ENCODE results near the gene KYAT1.
"Not testable (repeated sequence)": the region's sequence is repeated elsewhere in the genome, so short reads cannot be mapped to it uniquely, and the experiment has no call there.

Gene KYAT1

GRCh38 chr9:128870128-128870940, 11.4 kb downstream of the KYAT1 start:
- TF ChIP-seq MAX (IDR thresholded peaks at IDR 0.05; ENCODE audit: low read depth, low read length) (no peak), MYC (IDR thresholded peaks at IDR 0.05; ENCODE audit: low read depth, low read length) (no peak), POLR2A (IDR thresholded peaks at IDR 0.05; ENCODE audit: extremely low read depth, insufficient read length) (no peak), CTCF (IDR thresholded peaks at IDR 0.05; ENCODE audit: low read depth, low read length) (no peak)
- H3K4me3 ChIP-seq (ENCODE audit: low read depth, low read length), result no peak overlapping the region
- no peak for DNase-seq (ENCODE audit: low read depth)

- DNase-seq (ENCODE audit: low read depth), result peak; percentile 81
- TF ChIP-seq MAX (IDR thresholded peaks at IDR 0.05; ENCODE audit: low read depth, low read length), result peak; percentile 70
- TF ChIP-seq MYC (IDR thresholded peaks at IDR 0.05; ENCODE audit: low read depth, low read length), result peak; percentile 75
- TF ChIP-seq CTCF (IDR thresholded peaks at IDR 0.05; ENCODE audit: low read depth, low read length), result peak; percentile 85
- no peak for TF ChIP-seq POLR2A (IDR thresholded peaks at IDR 0.05; ENCODE audit: extremely low read depth, insufficient read length)
- H3K4me3 ChIP-seq (ENCODE audit: low read depth, low read length), result no peak overlapping the region
Observed at GRCh38 chr9:128863647-128864046, 18.1 kb downstream of the KYAT1 start.

- TF ChIP-seq MYC (IDR thresholded peaks at IDR 0.05; ENCODE audit: low read depth, low read length), result no peak
- TF ChIP-seq CTCF (IDR thresholded peaks at IDR 0.05; ENCODE audit: low read depth, low read length), result no peak
- no peak for TF ChIP-seq POLR2A (IDR thresholded peaks at IDR 0.05; ENCODE audit: extremely low read depth, insufficient read length)
- TF ChIP-seq MAX (IDR thresholded peaks at IDR 0.05; ENCODE audit: low read depth, low read length), result no peak
- DNase-seq (ENCODE audit: low read depth), result no peak
- no peak overlapping the region for H3K4me3 ChIP-seq (ENCODE audit: low read depth, low read length)
Observed at GRCh38 chr9:128862401-128862851, 19.3 kb downstream of the KYAT1 start.

GRCh38 chr9:128861501-128861900, 20.2 kb downstream of the KYAT1 start:
- no peak for DNase-seq (ENCODE audit: low read depth)
- TF ChIP-seq MYC (IDR thresholded peaks at IDR 0.05; ENCODE audit: low read depth, low read length) (no peak), CTCF (IDR thresholded peaks at IDR 0.05; ENCODE audit: low read depth, low read length) (no peak), MAX (IDR thresholded peaks at IDR 0.05; ENCODE audit: low read depth, low read length) (no peak), POLR2A (IDR thresholded peaks at IDR 0.05; ENCODE audit: extremely low read depth, insufficient read length) (no peak)
- no peak overlapping the region for H3K4me3 ChIP-seq (ENCODE audit: low read depth, low read length)

- TF ChIP-seq CTCF (IDR thresholded peaks at IDR 0.05; ENCODE audit: low read depth, low read length), result no peak
- no peak for DNase-seq (ENCODE audit: low read depth)
- H3K4me3 ChIP-seq (ENCODE audit: low read depth, low read length), result no peak overlapping the region
Observed at GRCh38 chr9:128860937-128861336, 20.8 kb downstream of the KYAT1 start.

- not testable (repeated sequence) for DNase-seq (ENCODE audit: low read depth); H3K4me3 ChIP-seq (ENCODE audit: low read depth, low read length)
Observed at GRCh38 chr9:128858476-128858875, 23.3 kb downstream of the KYAT1 start.

GRCh38 chr9:128854454-128854853, 27.3 kb downstream of the KYAT1 start:
- not testable (repeated sequence) for DNase-seq (ENCODE audit: low read depth); H3K4me3 ChIP-seq (ENCODE audit: low read depth, low read length)

GRCh38 chr9:128852646-128853045, 29.1 kb downstream of the KYAT1 start:
- not testable (repeated sequence) for H3K4me3 ChIP-seq (ENCODE audit: low read depth, low read length); DNase-seq (ENCODE audit: low read depth)
